ENCODE data around the gene HAUS8.

GRCh38 chr19:17074634-17075034 is 618 bp downstream of the HAUS8 start:
- TF ChIP-seq CTCF (conservative IDR thresholded peaks at IDR 0.05) (no peak), EZH2 (IDR thresholded peaks at IDR 0.05; ENCODE audit: low read depth) (no peak)
